ENCODE results near the gene NAALADL2. TPM values are rescaled to one million over a fixed set of nuclear protein-coding genes. Genes with fewer than 3 reads are reported as not detected.

NAALADL2 gene
- polyA plus RNA-seq, 2 of the 4 experiments (the other 2 are of a cell fraction) = 0.09 to 0.28 TPM

- TF ChIP-seq GATA3 (IDR thresholded peaks at IDR 0.05; ENCODE audit: borderline replicate concordance) = no peak
- TF ChIP-seq FOSL2 (IDR thresholded peaks at IDR 0.05) = no peak
- no peak for TF ChIP-seq FOSL2 (CRISPR knock-in tag; IDR thresholded peaks at IDR 0.05)
- TF ChIP-seq MYC (IDR thresholded peaks at IDR 0.05; ENCODE audit: borderline replicate concordance, low read length) = no peak
- no peak for TF ChIP-seq BCL3 (IDR thresholded peaks at IDR 0.05)
- TF ChIP-seq BHLHE40 (IDR thresholded peaks at IDR 0.05; ENCODE audit: low read depth, low read length) = no peak
Observed at GRCh38 chr3:175200391-175201095, 341.4 kb downstream of the NAALADL2 start (continued).

- Histone ChIP-seq H3K27ac (no peak overlapping the region), H3K4me1 (no peaks in the 10 kb centered on the region), H3K9me3 (no peaks in the 10 kb centered on the region), H3K4me2 (no peak overlapping the region), H3K4me3 (no peak overlapping the region)
- WGBS (ENCODE audit: missing lambda C conversion rate) = 44% methylated on average over 3 of the region's 3 CpGs
- no peak for TF ChIP-seq HOXA7 (CRISPR knock-in tag; IDR thresholded peaks at IDR 0.05)
- TF ChIP-seq TFCP2L1 (CRISPR knock-in tag; IDR thresholded peaks at IDR 0.05) = no peak
- TF ChIP-seq BHLHE40 (IDR thresholded peaks at IDR 0.05; ENCODE audit: low read depth, low read length) = no peak
- no peak for TF ChIP-seq SREBF2 (IDR thresholded peaks at IDR 0.05)
- TF ChIP-seq MAX (IDR thresholded peaks at IDR 0.05) = no peak
- no peak for TF ChIP-seq NR3C1 (IDR thresholded peaks at IDR 0.05)
- no peak for TF ChIP-seq RFX5 (IDR thresholded peaks at IDR 0.05)
- TF ChIP-seq RCOR1 (IDR thresholded peaks at IDR 0.05; ENCODE audit: low read depth, low read length) = no peak
- TF ChIP-seq TP53 (CRISPR knock-in tag; IDR thresholded peaks at IDR 0.05) = no peak
- no peak for TF ChIP-seq ATOH8 (CRISPR knock-in tag; IDR thresholded peaks at IDR 0.05; ENCODE audit: low read depth)
- no peak for TF ChIP-seq BCL3 (IDR thresholded peaks at IDR 0.05)
- no peak for TF ChIP-seq CHD4 (IDR thresholded peaks at IDR 0.05; ENCODE audit: borderline replicate concordance)
- no peak for TF ChIP-seq HDAC2 (IDR thresholded peaks at IDR 0.05)
- TF ChIP-seq PBX3 (IDR thresholded peaks at IDR 0.05) = no peak
- no peak for TF ChIP-seq KDM1A (IDR thresholded peaks at IDR 0.05; ENCODE audit: low read depth)
- TF ChIP-seq JUNB (IDR thresholded peaks at IDR 0.05) = no peak
- no peak for TF ChIP-seq REST (IDR thresholded peaks at IDR 0.05)
- POLR2A ChIA-PET = no interaction called here
- ATAC-seq = no peak
- CTCF ChIA-PET = no interaction called here
- FAIRE-seq = no peak
- DNase-seq (ENCODE audit: low read depth in 1 of 2, low spot score in 1 of 2) = no peak
Observed at GRCh38 chr3:175207361-175207760, 348.2 kb downstream of the NAALADL2 start.

All from A549 (cell line).